Activated T-cell treated with anti-CD3 and anti-CD28 coated beads, Interleukin-2, amount 50 U/mL, for 72 hours (primary cell): ENCODE results near the gene MBD3. TPM values are rescaled to one million over a fixed set of nuclear protein-coding genes. Genes with fewer than 3 reads are reported as not detected.
"Not testable (repeated sequence)": the region's sequence is repeated elsewhere in the genome, so short reads cannot be mapped to it uniquely, and the experiment has no call there.

Experiments
- ATAC-seq, 2 donors: fragments of 150-1000 bp; cut with Tn5 transposase; replicated peaks in 1 of 2; 2 replicates each; pipeline ENCODE4 v1.10.0; 2021; ENCODE audit warnings: moderate library complexity in 2 of 2, mild to moderate bottlenecking in 1 of 2
- DNase-seq, 2 donors: peaks; one replicate each; pipeline ENCODE4 v3.0.0; 2021 to 2022; ENCODE audit warnings: mixed read lengths in 1 of 2
- H3K27ac Mint-ChIP-seq: one replicate; pipeline ENCODE4 v1.8.0; 2022; ENCODE audit warnings: mild to moderate bottlenecking, moderate library complexity, mixed read lengths
- H3K27me3 Mint-ChIP-seq: one replicate; pipeline ENCODE4 v1.8.0; 2022; ENCODE audit warnings: low read depth, mixed read lengths
- H3K36me3 Mint-ChIP-seq, 2 donors: one replicate each; pipeline ENCODE4 v1.8.0; 2022; ENCODE audit warnings: mixed read lengths in 2 of 2, mild to moderate bottlenecking in 1 of 2; ENCODE audit not compliant: insufficient read depth in 2 of 2
- H3K4me1 Mint-ChIP-seq: one replicate; pipeline ENCODE4 v1.8.0; 2022; ENCODE audit warnings: low read depth, mixed read lengths
- H3K4me3 Mint-ChIP-seq, 2 donors: one replicate each; pipeline ENCODE4 v1.8.0; 2022; ENCODE audit warnings: mild to moderate bottlenecking in 2 of 2, mixed read lengths in 2 of 2, moderate library complexity in 2 of 2
- H3K9me3 Mint-ChIP-seq, 2 donors: one replicate each; pipeline ENCODE4 v1.8.0; 2022; ENCODE audit warnings: mixed read lengths in 2 of 2
- total RNA-seq, 2 donors: library from RNA; stranded (reverse); gene quantifications; one replicate each; pipeline ENCODE4 v1.2.3, GENCODE V29; 2022

MBD3 gene
- total RNA-seq, 2 donors from 2014 or later = 71.2 to 77.9 TPM

DNA sequence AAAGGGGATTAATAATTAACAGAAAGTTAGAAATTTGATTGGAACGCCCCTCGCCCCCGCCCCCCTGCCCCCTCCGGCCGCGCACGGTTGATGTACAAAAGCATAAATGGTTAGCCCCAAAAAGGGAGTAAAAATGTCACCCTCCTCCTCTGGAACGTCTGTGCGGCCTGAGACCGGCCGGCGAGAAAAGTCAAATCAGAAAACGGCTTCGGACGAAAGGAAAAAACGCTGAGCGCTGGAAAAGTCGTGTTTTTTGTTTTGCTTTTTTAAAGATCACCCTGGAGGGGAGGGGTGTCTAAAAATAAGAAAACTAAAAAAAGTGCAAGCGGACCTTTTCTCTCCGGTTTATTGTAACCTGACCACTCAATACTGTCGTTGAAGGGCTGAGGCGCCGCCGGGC is 37.7 kb downstream of the MBD3 start:
- H3K27ac Mint-ChIP-seq = no peak overlapping the region
- no peaks in the 10 kb centered on the region for H3K36me3 Mint-ChIP-seq
- peaks cover 6% of the 10 kb centered on the region for H3K27me3 Mint-ChIP-seq
- no peaks in the 10 kb centered on the region for H3K4me1 Mint-ChIP-seq
- H3K9me3 Mint-ChIP-seq = peaks cover 0 to 2% of the 10 kb centered on the region in 2 donors
- DNase-seq (no peak), ATAC-seq (no peak)
- H3K4me3 Mint-ChIP-seq = no peak overlapping the region

DNA sequence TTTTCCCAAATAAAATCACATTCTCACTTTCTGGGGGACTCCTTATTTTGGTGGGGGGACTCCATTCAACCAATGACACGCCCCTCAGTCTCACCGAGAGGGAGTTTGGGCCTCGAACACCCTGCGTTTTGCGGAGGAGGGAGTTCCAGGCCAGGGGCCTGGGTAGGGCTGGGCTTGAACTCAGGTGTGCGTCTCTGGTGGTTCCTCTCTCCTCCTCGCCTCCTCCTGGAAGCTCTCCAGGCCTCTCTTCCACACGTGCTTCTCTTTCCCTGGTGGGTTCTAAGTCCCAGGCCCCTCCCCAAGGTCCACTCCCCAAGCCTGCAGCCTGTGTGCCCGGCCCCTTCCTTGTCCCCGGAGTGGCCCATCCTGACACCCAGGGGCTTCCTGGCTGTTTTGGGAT is 39.2 kb downstream of the MBD3 start:
- Mint-ChIP-seq H3K9me3 (peaks cover 0 to 2% of the 10 kb centered on the region in 2 donors), H3K4me1 (no peaks in the 10 kb centered on the region), H3K36me3 (no peaks in the 10 kb centered on the region), H3K4me3 (no peak overlapping the region), H3K27me3 (peaks cover 6% of the 10 kb centered on the region), H3K27ac (no peak overlapping the region)
- DNase-seq (no peak), ATAC-seq (no peak)

DNA sequence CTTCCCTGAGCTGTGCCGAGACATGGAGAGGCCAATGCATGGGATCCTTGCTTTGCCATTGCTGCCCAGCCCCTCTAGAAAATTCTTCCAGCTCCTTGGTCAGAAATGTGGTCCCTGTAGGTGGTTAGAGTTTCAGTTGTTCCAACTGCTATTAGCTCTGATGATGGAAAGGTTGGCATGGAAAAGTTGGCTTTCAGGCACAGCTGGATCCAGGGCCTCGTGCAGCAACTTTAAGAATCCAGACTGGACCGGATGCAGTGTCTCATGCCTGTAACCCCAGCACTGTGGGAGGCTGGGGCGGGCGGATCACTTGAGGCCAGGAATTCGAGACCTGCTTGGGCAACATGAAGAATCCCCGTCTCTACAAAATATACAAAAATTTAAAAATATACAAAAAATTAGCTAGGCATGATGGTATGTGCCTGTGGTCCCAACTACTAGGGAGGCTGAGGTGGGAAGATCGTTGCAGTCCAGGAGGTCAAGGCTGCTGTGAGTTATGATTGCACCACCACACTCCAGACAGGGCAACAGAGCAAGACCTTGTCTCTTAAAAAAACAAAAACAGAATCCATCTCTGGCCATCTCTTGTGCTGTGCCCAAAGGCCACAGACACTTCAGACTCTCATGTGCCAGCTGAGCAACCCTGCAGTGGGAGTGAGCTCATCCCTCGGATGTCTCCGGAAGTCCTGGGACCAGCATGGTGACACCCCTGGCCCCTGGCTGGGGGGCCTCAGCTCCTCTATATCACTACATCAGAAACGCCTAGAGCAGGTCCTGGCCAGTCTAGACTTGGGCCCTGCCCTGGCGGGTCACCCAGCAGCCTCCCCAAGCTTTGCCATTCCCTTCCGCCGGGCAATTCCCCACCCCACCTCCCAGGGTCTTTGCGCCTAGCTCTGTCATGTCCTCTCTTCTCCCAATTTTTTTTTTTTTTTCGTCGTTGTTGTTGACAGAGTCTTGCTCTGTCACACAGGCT is 41.3 kb downstream of the MBD3 start:
- Mint-ChIP-seq H3K36me3 (no peaks in the 10 kb centered on the region), H3K27me3 (peaks cover 6% of the 10 kb centered on the region), H3K9me3 (peaks cover 0 to 2% of the 10 kb centered on the region in 2 donors), H3K4me3 (no peak overlapping the region), H3K27ac (no peak overlapping the region), H3K4me1 (no peaks in the 10 kb centered on the region)
- ATAC-seq = no peak
- DNase-seq = no peak

- ATAC-seq (no peak), DNase-seq (no peak)
- Mint-ChIP-seq H3K4me1 (no peaks in the 10 kb centered on the region), H3K9me3 (peaks cover 0 to 2% of the 10 kb centered on the region in 2 donors), H3K4me3 (no peak overlapping the region), H3K27ac (no peak overlapping the region), H3K27me3 (peaks cover 6% of the 10 kb centered on the region), H3K36me3 (no peaks in the 10 kb centered on the region)
Observed at GRCh38 chr19:1549332-1549945, 43.2 kb downstream of the MBD3 start.

GRCh38 chr19:1540365-1540925 is 52.2 kb downstream of the MBD3 start:
- Mint-ChIP-seq H3K4me3 (no peak overlapping the region), H3K27ac (no peak overlapping the region), H3K4me1 (no peaks in the 10 kb centered on the region), H3K9me3 (no peaks in the 10 kb centered on the region), H3K27me3 (peaks cover 20% of the 10 kb centered on the region), H3K36me3 (no peaks in the 10 kb centered on the region)
- ATAC-seq (no peak), DNase-seq (no peak)

DNA sequence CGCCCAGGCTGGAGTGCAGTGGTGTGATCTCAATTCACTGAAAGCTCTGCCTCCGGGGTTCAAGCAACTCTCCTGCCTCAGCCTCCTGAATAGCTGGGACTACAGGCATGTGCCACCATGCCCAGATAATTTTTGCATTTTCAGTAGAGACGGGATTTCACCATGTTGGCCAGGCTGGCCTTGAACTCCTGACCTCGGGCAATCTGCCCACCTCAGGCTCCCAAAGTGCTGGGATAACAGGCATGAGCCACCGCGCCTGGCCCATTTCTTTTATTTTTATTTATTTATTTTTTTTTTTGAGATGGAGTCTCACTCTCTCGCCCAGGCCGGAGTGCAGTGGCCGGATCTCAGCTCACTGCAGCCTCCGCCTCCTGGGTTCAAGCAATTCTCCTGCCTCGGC is 52.9 kb downstream of the MBD3 start:
- ATAC-seq, H3K4me1 Mint-ChIP-seq, H3K27ac Mint-ChIP-seq: not testable (repeated sequence)

DNA sequence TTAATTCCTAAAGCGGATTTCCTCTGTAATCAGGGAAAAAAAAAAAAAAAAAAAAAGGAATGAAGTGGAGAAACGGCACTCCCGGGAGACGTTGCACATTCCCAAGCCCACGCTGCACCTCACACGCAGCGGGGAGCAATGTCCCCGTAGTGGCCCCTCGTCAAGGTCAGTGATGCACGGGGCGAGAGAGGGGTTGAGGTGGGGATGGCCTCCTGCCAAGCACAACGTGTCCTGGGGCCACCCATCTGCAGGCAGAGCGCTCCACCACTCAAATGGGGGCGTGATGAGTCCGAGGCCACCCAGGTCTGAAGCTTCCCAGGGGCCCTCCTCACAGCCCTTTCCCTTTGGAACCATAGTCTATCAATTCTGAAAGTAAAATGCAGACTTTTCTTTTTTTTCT is 53.7 kb downstream of the MBD3 start:
- no peaks in the 10 kb centered on the region for H3K9me3 Mint-ChIP-seq
- H3K27me3 Mint-ChIP-seq = peaks cover 20% of the 10 kb centered on the region
- ATAC-seq (no peak), DNase-seq (no peak)
- H3K4me3 Mint-ChIP-seq = no peak overlapping the region
- H3K27ac Mint-ChIP-seq = no peak overlapping the region
- no peaks in the 10 kb centered on the region for H3K4me1 Mint-ChIP-seq
- H3K36me3 Mint-ChIP-seq = no peaks in the 10 kb centered on the region

More for the DNA sequence above, 52.9 kb downstream of the MBD3 start:
- DNase-seq, H3K9me3 Mint-ChIP-seq, H3K4me3 Mint-ChIP-seq, H3K36me3 Mint-ChIP-seq: not testable (repeated sequence)
- H3K27me3 Mint-ChIP-seq = peaks cover 20% of the 10 kb centered on the region

DNA sequence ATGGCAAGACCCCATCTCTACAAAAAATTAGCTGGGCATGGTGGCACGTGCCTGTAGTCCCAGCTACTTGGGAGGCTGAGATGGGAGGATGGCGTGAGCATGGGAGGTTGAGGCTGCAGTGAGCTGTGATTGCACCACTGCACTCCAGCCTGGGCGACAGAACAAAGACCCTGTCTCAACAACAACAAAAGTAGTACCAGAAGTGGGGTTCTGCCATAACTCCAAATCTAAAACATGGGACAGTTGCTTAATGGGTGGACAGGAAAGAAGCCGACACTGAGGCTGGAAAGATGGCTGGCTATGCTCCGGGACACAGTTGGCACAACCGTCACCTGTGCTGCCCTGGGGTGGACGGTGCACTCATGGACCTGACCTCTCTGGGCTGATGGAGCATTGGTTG is 57.0 kb downstream of the MBD3 start:
- H3K9me3 Mint-ChIP-seq, H3K36me3 Mint-ChIP-seq, ATAC-seq, H3K4me1 Mint-ChIP-seq, H3K27me3 Mint-ChIP-seq, H3K4me3 Mint-ChIP-seq, H3K27ac Mint-ChIP-seq, DNase-seq: not testable (repeated sequence)

DNA sequence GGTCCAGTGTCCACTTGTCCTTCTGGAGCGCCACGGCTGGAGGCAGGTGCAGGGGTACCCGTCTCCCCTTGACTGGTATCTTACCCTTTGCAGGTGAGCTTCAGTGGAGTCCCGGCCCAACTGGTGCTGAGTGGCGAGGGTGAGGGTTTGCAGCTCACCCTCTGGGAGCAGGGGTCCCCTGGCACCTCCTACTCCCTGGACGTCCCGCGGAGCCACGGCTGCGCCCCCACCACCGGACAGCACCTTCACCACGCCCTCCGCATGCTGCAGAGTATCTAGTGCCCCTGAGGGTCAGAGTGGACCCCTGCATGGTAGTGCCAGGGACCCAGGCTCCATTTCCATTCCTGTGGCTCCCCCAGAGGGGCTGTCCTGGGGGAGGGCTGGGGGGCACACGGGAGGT is 57.7 kb downstream of the MBD3 start:
- no peak for DNase-seq
- no peaks in the 10 kb centered on the region for H3K4me1 Mint-ChIP-seq
- no peaks in the 10 kb centered on the region for H3K27me3 Mint-ChIP-seq
- no peaks in the 10 kb centered on the region for H3K36me3 Mint-ChIP-seq
- ATAC-seq = no peak
- H3K27ac Mint-ChIP-seq = no peak overlapping the region
- no peaks in the 10 kb centered on the region for H3K9me3 Mint-ChIP-seq
- H3K4me3 Mint-ChIP-seq = no peak overlapping the region

DNA sequence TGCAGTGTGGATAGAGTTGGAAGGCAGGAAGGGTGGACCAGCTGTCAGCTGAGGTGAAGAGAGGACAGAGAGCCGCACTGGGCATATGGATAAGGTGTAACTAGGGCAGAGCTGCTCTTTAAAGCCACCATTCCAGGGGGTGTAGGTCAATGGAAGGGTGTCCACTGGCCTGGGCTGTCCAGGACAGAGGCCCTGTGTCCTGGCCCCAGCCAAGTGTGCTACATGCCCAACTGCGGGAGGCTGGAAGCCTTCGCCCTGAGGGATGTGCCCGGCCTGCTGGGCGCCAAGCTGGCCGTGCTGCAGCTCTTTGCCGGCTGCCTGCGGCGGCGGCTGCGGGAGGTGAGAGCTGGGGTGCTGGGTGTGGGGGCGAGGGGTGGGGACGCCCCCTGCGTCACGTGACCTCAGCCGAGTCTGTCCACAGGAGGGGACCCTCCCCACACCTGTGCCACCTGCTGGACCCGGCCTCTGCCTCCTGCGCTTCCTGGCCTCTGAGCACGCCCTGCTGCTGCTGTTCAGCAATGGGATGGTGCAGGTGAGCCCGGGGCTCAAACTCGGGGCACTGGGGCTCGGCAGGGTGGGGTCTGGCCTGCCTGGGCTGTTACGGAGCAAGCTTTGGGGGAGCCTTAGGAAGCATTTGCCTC is 59.0 kb downstream of the MBD3 start:
- no peaks in the 10 kb centered on the region for H3K36me3 Mint-ChIP-seq
- no peak overlapping the region for H3K27ac Mint-ChIP-seq
- DNase-seq = no peak
- no peak overlapping the region for H3K4me3 Mint-ChIP-seq
- H3K4me1 Mint-ChIP-seq = no peaks in the 10 kb centered on the region
- no peak for ATAC-seq
- no peaks in the 10 kb centered on the region for H3K27me3 Mint-ChIP-seq
- no peaks in the 10 kb centered on the region for H3K9me3 Mint-ChIP-seq

DNA sequence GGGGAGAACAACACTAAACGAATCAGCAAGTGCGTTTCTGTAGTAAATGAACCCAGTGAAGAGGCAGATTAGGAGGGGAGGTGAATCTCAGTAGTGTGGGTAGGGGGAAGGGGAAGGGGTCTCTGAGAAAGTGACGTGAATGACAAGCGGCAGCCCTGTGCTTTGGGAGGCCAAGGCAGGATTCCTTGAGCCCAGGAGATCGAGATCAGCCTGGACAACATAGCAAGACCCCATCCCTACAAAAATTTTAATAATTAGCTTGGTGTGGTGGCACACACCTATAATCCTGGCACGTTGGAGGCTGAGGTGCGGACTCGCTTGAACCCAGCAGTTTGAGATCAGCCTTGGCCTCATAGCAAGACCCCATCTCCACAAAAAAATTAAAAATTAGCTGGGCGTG is 60.7 kb downstream of the MBD3 start:
- no peaks in the 10 kb centered on the region for H3K36me3 Mint-ChIP-seq
- H3K9me3 Mint-ChIP-seq = no peaks in the 10 kb centered on the region
- no peak overlapping the region for H3K27ac Mint-ChIP-seq
- H3K4me1 Mint-ChIP-seq = no peaks in the 10 kb centered on the region
- no peak overlapping the region for H3K4me3 Mint-ChIP-seq
- ATAC-seq = no peak
- H3K27me3 Mint-ChIP-seq = no peaks in the 10 kb centered on the region
- no peak for DNase-seq

- Mint-ChIP-seq H3K36me3 (no peaks in the 10 kb centered on the region), H3K27me3 (no peaks in the 10 kb centered on the region), H3K4me3 (no peak overlapping the region), H3K4me1 (no peaks in the 10 kb centered on the region), H3K27ac (no peak overlapping the region), H3K9me3 (no peaks in the 10 kb centered on the region)
- DNase-seq (no peak), ATAC-seq (no peak)
Observed at GRCh38 chr19:1531587-1531986, 61.1 kb downstream of the MBD3 start.

DNA sequence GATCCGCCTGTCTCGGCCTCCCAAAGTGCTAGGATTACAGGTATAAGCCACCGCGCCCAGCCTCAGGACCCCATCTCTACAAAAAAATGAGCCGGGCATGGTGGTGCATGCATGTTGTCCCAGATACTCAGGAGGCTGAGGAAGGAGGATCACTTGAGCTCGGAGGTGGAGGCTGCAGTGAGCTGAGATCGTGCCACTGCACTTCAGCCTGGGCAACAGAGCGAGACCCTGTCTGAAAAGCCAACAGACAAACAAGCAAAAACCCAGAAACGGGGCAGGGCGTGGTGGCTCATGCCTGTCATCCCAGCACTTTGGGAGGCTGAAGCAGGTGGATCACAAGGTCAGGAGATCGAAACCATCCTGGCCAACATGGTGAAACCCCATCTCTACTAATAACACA is 61.8 kb downstream of the MBD3 start:
- not testable (repeated sequence) for ATAC-seq, H3K27me3 Mint-ChIP-seq, DNase-seq, H3K27ac Mint-ChIP-seq, H3K9me3 Mint-ChIP-seq, H3K4me3 Mint-ChIP-seq, H3K4me1 Mint-ChIP-seq, H3K36me3 Mint-ChIP-seq
